Measurements from ENCODE around the gene AGAP1. TPM values are rescaled to one million over a fixed set of nuclear protein-coding genes. Genes with fewer than 3 reads are reported as not detected.

The AGAP1 gene
- total RNA-seq, 1 donor from 2014 or later, result 20.4 TPM

GRCh38 chr2:235685024-235685721 is 191.3 kb downstream of the AGAP1 start:
- Mint-ChIP-seq H3K36me3 (peaks cover 12% of the 10 kb centered on the region), H3K9me3 (peaks cover 2% of the 10 kb centered on the region), H3K27me3 (ENCODE audit: insufficient read depth, low read depth) (peaks cover 6% of the 10 kb centered on the region), H3K27ac (no peak overlapping the region), H3K4me3 (no peak overlapping the region), H3K4me1 (peaks cover 16% of the 10 kb centered on the region)
- H3K4me3 ChIP-seq, result no peak overlapping the region
- peaks cover 69% of the 10 kb centered on the region for H4K20me1 ChIP-seq (ENCODE audit: low read depth)
- H3K4me1 ChIP-seq, result no peaks in the 10 kb centered on the region
- no peak for DNase-seq (ENCODE audit: low spot score)
- H3K4me2 ChIP-seq, result no peak overlapping the region
- TF ChIP-seq EZH2 (IDR thresholded peaks at IDR 0.05) (no peak), EZH2phosphoT487 (IDR thresholded peaks at IDR 0.05) (no peak), CTCF (IDR thresholded peaks at IDR 0.05) (no peak)
- no peaks in the 10 kb centered on the region for H3K27me3 ChIP-seq
- H3F3A ChIP-seq (ENCODE audit: low read depth), result no peaks in the 10 kb centered on the region
- H3K79me2 ChIP-seq (ENCODE audit: low read depth), result peaks cover 94% of the 10 kb centered on the region
- no peak overlapping the region for H3K27ac ChIP-seq
- no peaks in the 10 kb centered on the region for H3K36me3 ChIP-seq
- H3K9ac ChIP-seq, result no peak overlapping the region
- no peak overlapping the region for H2AFZ ChIP-seq (replicated peaks)
- no peaks in the 10 kb centered on the region for H3K9me3 ChIP-seq (ENCODE audit: low read depth)

- Histone ChIP-seq H3K27ac (no peak overlapping the region), H3F3A (ENCODE audit: low read depth) (no peaks in the 10 kb centered on the region), H3K9ac (no peak overlapping the region), H4K20me1 (ENCODE audit: low read depth) (peaks cover 87% of the 10 kb centered on the region), H3K4me2 (no peak overlapping the region), H3K4me1 (peaks cover 15% of the 10 kb centered on the region), H3K9me3 (ENCODE audit: low read depth) (no peaks in the 10 kb centered on the region), H3K79me2 (ENCODE audit: low read depth) (peaks cover 95% of the 10 kb centered on the region), H3K4me3 (no peak overlapping the region), H3K36me3 (no peaks in the 10 kb centered on the region), H3K27me3 (no peaks in the 10 kb centered on the region), H2AFZ (replicated peaks) (no peak overlapping the region)
- Mint-ChIP-seq H3K36me3 (peaks cover 14% of the 10 kb centered on the region), H3K27ac (no peak overlapping the region), H3K4me3 (no peak overlapping the region), H3K9me3 (peaks cover 2% of the 10 kb centered on the region), H3K4me1 (peaks cover 40% of the 10 kb centered on the region), H3K27me3 (ENCODE audit: insufficient read depth, low read depth) (peaks cover 4% of the 10 kb centered on the region)
- DNase-seq (ENCODE audit: low spot score), result no peak
- TF ChIP-seq EZH2 (IDR thresholded peaks at IDR 0.05) (no peak), EZH2phosphoT487 (IDR thresholded peaks at IDR 0.05) (no peak), CTCF (IDR thresholded peaks at IDR 0.05) (no peak)
These were observed 194.9 kb downstream of the AGAP1 start for GRCh38 chr2:235688511-235689426.

GRCh38 chr2:235689427-235689853 is 195.6 kb downstream of the AGAP1 start:
- Histone ChIP-seq H3K27ac (no peak overlapping the region), H3K4me3 (no peak overlapping the region), H3K4me1 (peaks cover 15% of the 10 kb centered on the region), H3K9ac (no peak overlapping the region), H4K20me1 (ENCODE audit: low read depth) (peaks cover 87% of the 10 kb centered on the region), H3K36me3 (no peaks in the 10 kb centered on the region), H2AFZ (replicated peaks) (no peak overlapping the region), H3K79me2 (ENCODE audit: low read depth) (peaks cover 94% of the 10 kb centered on the region), H3K9me3 (ENCODE audit: low read depth) (no peaks in the 10 kb centered on the region), H3K4me2 (no peak overlapping the region), H3F3A (ENCODE audit: low read depth) (no peaks in the 10 kb centered on the region), H3K27me3 (no peaks in the 10 kb centered on the region)
- no peak overlapping the region for H3K27ac Mint-ChIP-seq
- H3K27me3 Mint-ChIP-seq (ENCODE audit: insufficient read depth, low read depth), result peaks cover 3% of the 10 kb centered on the region
- peaks cover 15% of the 10 kb centered on the region for H3K36me3 Mint-ChIP-seq
- no peak for DNase-seq (ENCODE audit: low spot score)
- H3K4me3 Mint-ChIP-seq, result no peak overlapping the region
- no peak for TF ChIP-seq EZH2 (IDR thresholded peaks at IDR 0.05)
- TF ChIP-seq CTCF (IDR thresholded peaks at IDR 0.05), result no peak
- TF ChIP-seq EZH2phosphoT487 (IDR thresholded peaks at IDR 0.05), result no peak
- peaks cover 3% of the 10 kb centered on the region for H3K9me3 Mint-ChIP-seq
- peaks cover 42% of the 10 kb centered on the region for H3K4me1 Mint-ChIP-seq

Data from neural progenitor cell (in vitro differentiated cells).